ENCODE data around the gene RHOJ. TPM values are rescaled to one million over a fixed set of nuclear protein-coding genes. Genes with fewer than 3 reads are reported as not detected.

The RHOJ gene
- total RNA-seq, 1 experiment from 2014 or later = not detected

GRCh38 chr14:63205866-63206265, 1.6 kb downstream of the RHOJ start:
- H3K9me3 Mint-ChIP-seq (ENCODE audit: unreplicated experiment) = no peaks in the 10 kb centered on the region
- no peaks in the 10 kb centered on the region for H3K27me3 ChIP-seq (replicated peaks; ENCODE audit: control insufficient read depth, insufficient read depth, low read length)
- CTCF ChIA-PET = no interaction called here
- 0 out of 2 replicates have a peak, but pooled peaks cover 3% of the 10 kb centered on the region for H3K4me1 ChIP-seq
- intact Hi-C loops (cut with micrococcal nuclease; ENCODE audit: unreplicated experiment) = no loop called here
- DNase-seq = no peak
- BruUV-seq (replicated peaks) = no TSS peak
- POLR2A ChIA-PET = no interaction called here
- TF ChIP-seq CTCF (IDR thresholded peaks at IDR 0.05; ENCODE audit: insufficient read depth in 1 of 2, low read depth in 1 of 2, low read length in 1 of 2, severe bottlenecking in 1 of 2, unreplicated experiment in 1 of 2) = no peak
- no peak overlapping the region for H3K4me3 Mint-ChIP-seq (ENCODE audit: unreplicated experiment)
- no peaks in the 10 kb centered on the region for H3K9me3 ChIP-seq
- no peak overlapping the region for H3K4me3 ChIP-seq (ENCODE audit: low read depth, low read length)
- no peaks in the 10 kb centered on the region for H3K36me3 ChIP-seq (ENCODE audit: control insufficient read depth, insufficient read depth, low read length)
- H3K36me3 Mint-ChIP-seq (ENCODE audit: insufficient read depth, unreplicated experiment) = no peaks in the 10 kb centered on the region
- peaks cover 5% of the 10 kb centered on the region for H3K27me3 Mint-ChIP-seq (ENCODE audit: insufficient read depth, unreplicated experiment)
- no peak overlapping the region for H3K27ac Mint-ChIP-seq (ENCODE audit: unreplicated experiment)
- H3K4me1 Mint-ChIP-seq (ENCODE audit: low read depth, unreplicated experiment) = no peaks in the 10 kb centered on the region

- TF ChIP-seq CTCF (IDR thresholded peaks at IDR 0.05; ENCODE audit: insufficient read depth in 1 of 2, low read depth in 1 of 2, low read length in 1 of 2, severe bottlenecking in 1 of 2, unreplicated experiment in 1 of 2) = no peak
- ChIA-PET CTCF (no interaction called here), POLR2A (no interaction called here)
- peaks cover 9% of the 10 kb centered on the region for H3K27me3 Mint-ChIP-seq (ENCODE audit: insufficient read depth, unreplicated experiment)
- no peaks in the 10 kb centered on the region for H3K4me1 ChIP-seq
- intact Hi-C loops (cut with micrococcal nuclease; ENCODE audit: unreplicated experiment) = no loop called here
- no peak overlapping the region for H3K4me3 ChIP-seq (ENCODE audit: low read depth, low read length)
- H3K36me3 ChIP-seq (ENCODE audit: control insufficient read depth, insufficient read depth, low read length) = no peaks in the 10 kb centered on the region
- no peaks in the 10 kb centered on the region for H3K9me3 Mint-ChIP-seq (ENCODE audit: unreplicated experiment)
- no peak for DNase-seq
- no peaks in the 10 kb centered on the region for H3K9me3 ChIP-seq
- H3K4me3 Mint-ChIP-seq (ENCODE audit: unreplicated experiment) = no peak overlapping the region
- BruUV-seq (replicated peaks) = no TSS peak
- no peaks in the 10 kb centered on the region for H3K27me3 ChIP-seq (replicated peaks; ENCODE audit: control insufficient read depth, insufficient read depth, low read length)
- no peaks in the 10 kb centered on the region for H3K4me1 Mint-ChIP-seq (ENCODE audit: low read depth, unreplicated experiment)
- H3K36me3 Mint-ChIP-seq (ENCODE audit: insufficient read depth, unreplicated experiment) = no peaks in the 10 kb centered on the region
- no peak overlapping the region for H3K27ac Mint-ChIP-seq (ENCODE audit: unreplicated experiment)
These were observed 4.9 kb downstream of the RHOJ start for GRCh38 chr14:63209160-63209559.

- no peaks in the 10 kb centered on the region for H3K9me3 ChIP-seq
- no peaks in the 10 kb centered on the region for H3K36me3 Mint-ChIP-seq (ENCODE audit: insufficient read depth, unreplicated experiment)
- H3K4me3 ChIP-seq (ENCODE audit: low read depth, low read length) = no peak overlapping the region
- H3K4me1 ChIP-seq = no peaks in the 10 kb centered on the region
- ChIA-PET POLR2A (no interaction called here), CTCF (no interaction called here)
- no peaks in the 10 kb centered on the region; the same call in 1 of the 2 replicates for H3K27me3 ChIP-seq (replicated peaks; ENCODE audit: control insufficient read depth, insufficient read depth, low read length)
- no peaks in the 10 kb centered on the region for H3K4me1 Mint-ChIP-seq (ENCODE audit: low read depth, unreplicated experiment)
- H3K4me3 Mint-ChIP-seq (ENCODE audit: unreplicated experiment) = no peak overlapping the region
- no TSS peak for BruUV-seq (replicated peaks)
- no peaks in the 10 kb centered on the region for H3K36me3 ChIP-seq (ENCODE audit: control insufficient read depth, insufficient read depth, low read length)
- H3K9me3 Mint-ChIP-seq (ENCODE audit: unreplicated experiment) = no peaks in the 10 kb centered on the region
- DNase-seq = no peak
- H3K27me3 Mint-ChIP-seq (ENCODE audit: insufficient read depth, unreplicated experiment) = peaks cover 6% of the 10 kb centered on the region
- no peak for TF ChIP-seq CTCF (IDR thresholded peaks at IDR 0.05; ENCODE audit: insufficient read depth in 1 of 2, low read depth in 1 of 2, low read length in 1 of 2, severe bottlenecking in 1 of 2, unreplicated experiment in 1 of 2)
- intact Hi-C loops (cut with micrococcal nuclease; ENCODE audit: unreplicated experiment) = no loop called here
- no peak overlapping the region for H3K27ac Mint-ChIP-seq (ENCODE audit: unreplicated experiment)
These were observed 6.6 kb downstream of the RHOJ start for GRCh38 chr14:63210812-63211211.

All from Caco-2 (cell line).